HepG2 (cell line): ENCODE results near the gene ARSB. TPM values are rescaled to one million over a fixed set of nuclear protein-coding genes. Genes with fewer than 3 reads are reported as not detected.

Experiments
- ATAC-seq: fragments of 200-7000 bp; cut with Tn5 transposase; 3 replicates; pipeline ENCODE4 v1.9.1; 2020; ENCODE audit warnings: mild to moderate bottlenecking, moderate library complexity
- BruUV-seq: library from RNA; stranded (reverse); fragments of 400-500 nt; replicated peaks from 2 replicates; lab custom pipeline; 2021; lab: Mats Ljungman, UMichigan
- CTCF ChIA-PET: fragments of 300-600 bp; formaldehyde crosslinking; extraction: SDS; loops from one replicate; lab custom pipeline; 2021; ENCODE audit warnings: low total read pairs, inconsistent platforms, low intra/inter-chr PET ratio; lab: Yijun Ruan, JAX
- POLR2A ChIA-PET: fragments of 350-600 bp; sonication (Branson Sonifier 250); formaldehyde crosslinking; loops from one replicate; lab custom pipeline; 2020; ENCODE audit warnings: antibody characterized with exemption, inconsistent platforms; lab: Yijun Ruan, JAX
- DNase-seq: peaks from one replicate; pipeline ENCODE4 v3.0.0-alpha.2; 2015; ENCODE audit warnings: low spot score
- FAIRE-seq: peaks from 3 replicates; lab custom pipeline; 2011; peaks lifted over from hg19 to GRCh38; lab: Jason Lieb, UNC
- H2AFZ ChIP-seq: one replicate; pipeline ENCODE4 v1.6.1; 2011; ENCODE audit warnings: low read length, inconsistent platforms
- H3K27ac ChIP-seq: fragments of 300-600 bp; 3 replicates; pipeline ENCODE4 v1.8.0; 2011; ENCODE audit warnings: mixed run types, mild to moderate bottlenecking, mixed read lengths, low read length, inconsistent platforms; ENCODE audit not compliant: insufficient read depth; ENCODE audit errors: extremely low read length
- H3K27me3 ChIP-seq, 2 experiments: fragments of 200-600 bp in 1 of 2; 2 replicates in 1 of 2; 3 replicates in 1 of 2; pipeline versions ENCODE4 v1.6.0 to v1.8.0; 2011; ENCODE audit warnings: low read length in 2 of 2, mild to moderate bottlenecking in 2 of 2, moderate library complexity in 2 of 2, inconsistent platforms in 1 of 2; ENCODE audit not compliant: insufficient read depth in 2 of 2, control insufficient read depth in 1 of 2
- H3K36me3 ChIP-seq, 2 experiments: fragments of 200-600 bp in 1 of 2; replicated peaks in 1 of 2; 2 replicates in 1 of 2; 3 replicates in 1 of 2; pipeline versions ENCODE4 v1.5.1 to v1.8.0; 2011; ENCODE audit warnings: low read length in 2 of 2, inconsistent platforms in 1 of 2; ENCODE audit not compliant: insufficient read depth in 2 of 2, control insufficient read depth in 1 of 2
- H3K4me1 ChIP-seq: 2 replicates; pipeline ENCODE4 v1.5.1; 2012; ENCODE audit warnings: low read length, inconsistent platforms; ENCODE audit not compliant: insufficient read depth
- H3K4me2 ChIP-seq: 2 replicates; pipeline ENCODE4 v1.6.0; 2011; ENCODE audit warnings: low read depth, low read length, inconsistent platforms
- H3K4me3 ChIP-seq, 3 experiments: fragments of 200-600 bp in 1 of 3; sonication (generic), shearing (Covaris generic) in 1 of 3; replicated peaks in 1 of 3; 2 replicates each; pipeline ENCODE4 v1.5.1; 2011 to 2016; ENCODE audit warnings: low read length in 3 of 3, inconsistent platforms in 2 of 3, low read depth in 2 of 3, mild to moderate bottlenecking in 2 of 3, control low read depth in 1 of 3, mixed read lengths in 1 of 3; ENCODE audit not compliant: insufficient read depth in 1 of 3
- H3K79me2 ChIP-seq: one replicate; pipeline ENCODE4 v1.6.1; 2011; ENCODE audit warnings: low read length, inconsistent platforms; ENCODE audit not compliant: insufficient read depth
- H3K9ac ChIP-seq: 2 replicates; pipeline ENCODE4 v1.6.0; 2011; ENCODE audit warnings: mild to moderate bottlenecking, low read depth, low read length, inconsistent platforms; ENCODE audit not compliant: insufficient read depth
- H3K9me3 ChIP-seq: 2 replicates; pipeline ENCODE4 v1.5.1; 2012; ENCODE audit warnings: mild to moderate bottlenecking, low read length
- H4K20me1 ChIP-seq: 2 replicates; pipeline ENCODE4 v1.6.0; 2011; ENCODE audit warnings: inconsistent platforms, mild to moderate bottlenecking, low read length, moderate library complexity; ENCODE audit not compliant: insufficient read depth
- CERS6 ChIP-seq: sonication (generic); formaldehyde crosslinking; IDR thresholded peaks from 2 replicates; pipeline ENCODE4 v1.5.0; 2020; ENCODE audit warnings: missing genetic modification reagents
- STAG1 ChIP-seq: sonication (generic); formaldehyde crosslinking; IDR thresholded peaks from 2 replicates; pipeline ENCODE4 v1.4.0; 2020; ENCODE audit warnings: missing genetic modification reagents
- ZNF30 ChIP-seq: sonication (generic); formaldehyde crosslinking; IDR thresholded peaks from 2 replicates; pipeline ENCODE4 v1.5.0; 2020; ENCODE audit warnings: mild to moderate bottlenecking, missing genetic modification reagents
- ZNF468 ChIP-seq: sonication (generic); formaldehyde crosslinking; IDR thresholded peaks from 2 replicates; pipeline ENCODE4 v1.8.0; 2022; ENCODE audit warnings: mild to moderate bottlenecking, moderate library complexity, missing genetic modification reagents
- ZNF644 ChIP-seq: IDR thresholded peaks from 2 replicates; pipeline ENCODE4 v1.6.1; 2016; ENCODE audit warnings: low read depth
- ZNF7 ChIP-seq: IDR thresholded peaks from 2 replicates; pipeline ENCODE4 v1.6.1; 2016; ENCODE audit warnings: missing biosample characterization, missing genetic modification reagents
- WGBS: methylation state at CpG from one replicate; pipeline ENCODE4 v1.1.6; 2017; ENCODE audit warnings: low lambda C conversion rate; 5-methylcytosine and 5-hydroxymethylcytosine counted together
- in situ Hi-C: cut with HindIII; loops from 2 replicates; pipeline ENCODE4 v1.10.0; 2017; ENCODE audit warnings: low pct_unique_long_range_greater_than_20kb; ENCODE audit not compliant: extremely low pct_ligation_motif_present
- intact Hi-C: fragments of 100-400 bp; cut with micrococcal nuclease; formaldehyde crosslinking; loops from one replicate; pipeline ENCODE4 v1.10.0; 2022; ENCODE audit not compliant: unreplicated experiment
- polyA plus RNA-seq, 8 experiments: library from polyadenylated mRNA; depleted of rRNA in 3 of 8; stranded (reverse) in 7 of 8; unstranded in 1 of 8; fragments of >200 nt; fragmentation: Illumina TruSeq in 4 of 8; extraction: Trizol in 4 of 8; gene quantifications; 2 replicates each; pipeline versions ENCODE4 v1.2.1 to v1.2.3, GENCODE V29; 2011 to 2016; ENCODE audit warnings: low read depth in 4 of 8, missing spikeins in 1 of 8, mixed read lengths in 1 of 8; ENCODE audit not compliant: insufficient read depth in 1 of 8
- total RNA-seq, 5 experiments: library from RNA; depleted of rRNA; stranded (reverse); fragments of >200 nt; fragmentation: Illumina TruSeq; extraction: Trizol; gene quantifications; 2 replicates each; pipeline ENCODE4 v1.2.3, GENCODE V29; 2016; ENCODE audit warnings: low read depth in 1 of 5
- TF ChIP-seq, protein P1 (sequence below): sonication (generic); formaldehyde crosslinking; IDR thresholded peaks from 2 replicates; pipeline ENCODE4 v1.8.0; 2022; ENCODE audit warnings: mild to moderate bottlenecking, missing genetic modification reagents; ENCODE audit not compliant: insufficient replicate concordance
- TF ChIP-seq, protein P2 (sequence below): sonication (generic); formaldehyde crosslinking; IDR thresholded peaks from 2 replicates; pipeline ENCODE4 v1.5.0; 2020; ENCODE audit warnings: missing genetic modification reagents
- TF ChIP-seq, protein P3 (sequence below): sonication (generic); formaldehyde crosslinking; IDR thresholded peaks from 2 replicates; pipeline ENCODE4 v1.5.0; 2020; ENCODE audit warnings: mild to moderate bottlenecking, missing genetic modification reagents, borderline replicate concordance

The ARSB gene
- total and polyA plus RNA-seq, 2 of the 13 experiments (the other 11 are each of a cell fraction or from before 2014, with no cell fraction given): 52.6 to 66.4 TPM

GRCh38 chr5:78827725-78828124 is 157.4 kb downstream of the ARSB start:
- intact Hi-C loops (no loop called here), in situ Hi-C loops (no loop called here)
- CTCF ChIA-PET: no interaction called here
- Histone ChIP-seq H3K4me1 (no peaks in the 10 kb centered on the region), H4K20me1 (no peaks in the 10 kb centered on the region), H3K9me3 (no peaks in the 10 kb centered on the region), H3K36me3 (peaks cover 13 to 37% of the 10 kb centered on the region in 2 experiments), H3K4me2 (no peak overlapping the region), H2AFZ (no peak overlapping the region), H3K9ac (no peak overlapping the region), H3K27me3 (no peaks in the 10 kb centered on the region), H3K4me3 (no peak overlapping the region), H3K27ac (no peak overlapping the region), H3K79me2 (no peaks in the 10 kb centered on the region)
- 93% methylated on average over 4 of the region's 4 CpGs for WGBS
- FAIRE-seq: no peak
- no peak for ATAC-seq
- BruUV-seq: no TSS peak
- no peak for TF ChIP-seq ZNF30 (CRISPR knock-in tag)
- TF ChIP-seq, protein P1, sequence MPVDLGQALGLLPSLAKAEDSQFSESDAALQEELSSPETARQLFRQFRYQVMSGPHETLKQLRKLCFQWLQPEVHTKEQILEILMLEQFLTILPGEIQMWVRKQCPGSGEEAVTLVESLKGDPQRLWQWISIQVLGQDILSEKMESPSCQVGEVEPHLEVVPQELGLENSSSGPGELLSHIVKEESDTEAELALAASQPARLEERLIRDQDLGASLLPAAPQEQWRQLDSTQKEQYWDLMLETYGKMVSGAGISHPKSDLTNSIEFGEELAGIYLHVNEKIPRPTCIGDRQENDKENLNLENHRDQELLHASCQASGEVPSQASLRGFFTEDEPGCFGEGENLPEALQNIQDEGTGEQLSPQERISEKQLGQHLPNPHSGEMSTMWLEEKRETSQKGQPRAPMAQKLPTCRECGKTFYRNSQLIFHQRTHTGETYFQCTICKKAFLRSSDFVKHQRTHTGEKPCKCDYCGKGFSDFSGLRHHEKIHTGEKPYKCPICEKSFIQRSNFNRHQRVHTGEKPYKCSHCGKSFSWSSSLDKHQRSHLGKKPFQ (CRISPR knock-in tag): no peak
- TF ChIP-seq CERS6 (CRISPR knock-in tag): no peak
- no peak for TF ChIP-seq STAG1 (CRISPR knock-in tag)
- no peak for TF ChIP-seq ZNF644 (CRISPR knock-in tag)
- no peak for TF ChIP-seq ZNF7 (CRISPR knock-in tag)
- TF ChIP-seq, protein P2, sequence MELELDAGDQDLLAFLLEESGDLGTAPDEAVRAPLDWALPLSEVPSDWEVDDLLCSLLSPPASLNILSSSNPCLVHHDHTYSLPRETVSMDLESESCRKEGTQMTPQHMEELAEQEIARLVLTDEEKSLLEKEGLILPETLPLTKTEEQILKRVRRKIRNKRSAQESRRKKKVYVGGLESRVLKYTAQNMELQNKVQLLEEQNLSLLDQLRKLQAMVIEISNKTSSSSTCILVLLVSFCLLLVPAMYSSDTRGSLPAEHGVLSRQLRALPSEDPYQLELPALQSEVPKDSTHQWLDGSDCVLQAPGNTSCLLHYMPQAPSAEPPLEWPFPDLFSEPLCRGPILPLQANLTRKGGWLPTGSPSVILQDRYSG (CRISPR knock-in tag): no peak
- TF ChIP-seq, protein P3, sequence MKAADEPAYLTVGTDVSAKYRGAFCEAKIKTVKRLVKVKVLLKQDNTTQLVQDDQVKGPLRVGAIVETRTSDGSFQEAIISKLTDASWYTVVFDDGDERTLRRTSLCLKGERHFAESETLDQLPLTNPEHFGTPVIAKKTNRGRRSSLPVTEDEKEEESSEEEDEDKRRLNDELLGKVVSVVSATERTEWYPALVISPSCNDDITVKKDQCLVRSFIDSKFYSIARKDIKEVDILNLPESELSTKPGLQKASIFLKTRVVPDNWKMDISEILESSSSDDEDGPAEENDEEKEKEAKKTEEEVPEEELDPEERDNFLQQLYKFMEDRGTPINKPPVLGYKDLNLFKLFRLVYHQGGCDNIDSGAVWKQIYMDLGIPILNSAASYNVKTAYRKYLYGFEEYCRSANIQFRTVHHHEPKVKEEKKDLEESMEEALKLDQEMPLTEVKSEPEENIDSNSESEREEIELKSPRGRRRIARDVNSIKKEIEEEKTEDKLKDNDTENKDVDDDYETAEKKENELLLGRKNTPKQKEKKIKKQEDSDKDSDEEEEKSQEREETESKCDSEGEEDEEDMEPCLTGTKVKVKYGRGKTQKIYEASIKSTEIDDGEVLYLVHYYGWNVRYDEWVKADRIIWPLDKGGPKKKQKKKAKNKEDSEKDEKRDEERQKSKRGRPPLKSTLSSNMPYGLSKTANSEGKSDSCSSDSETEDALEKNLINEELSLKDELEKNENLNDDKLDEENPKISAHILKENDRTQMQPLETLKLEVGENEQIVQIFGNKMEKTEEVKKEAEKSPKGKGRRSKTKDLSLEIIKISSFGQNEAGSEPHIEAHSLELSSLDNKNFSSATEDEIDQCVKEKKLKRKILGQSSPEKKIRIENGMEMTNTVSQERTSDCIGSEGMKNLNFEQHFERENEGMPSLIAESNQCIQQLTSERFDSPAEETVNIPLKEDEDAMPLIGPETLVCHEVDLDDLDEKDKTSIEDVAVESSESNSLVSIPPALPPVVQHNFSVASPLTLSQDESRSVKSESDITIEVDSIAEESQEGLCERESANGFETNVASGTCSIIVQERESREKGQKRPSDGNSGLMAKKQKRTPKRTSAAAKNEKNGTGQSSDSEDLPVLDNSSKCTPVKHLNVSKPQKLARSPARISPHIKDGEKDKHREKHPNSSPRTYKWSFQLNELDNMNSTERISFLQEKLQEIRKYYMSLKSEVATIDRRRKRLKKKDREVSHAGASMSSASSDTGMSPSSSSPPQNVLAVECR (CRISPR knock-in tag): no peak
- no peak for TF ChIP-seq ZNF468 (CRISPR knock-in tag)
- DNase-seq: no peak
- POLR2A ChIA-PET: no interaction called here
